Endothelial cell of umbilical vein (primary cell): Measurements from ENCODE around the gene DISP1. TPM values are rescaled to one million over a fixed set of nuclear protein-coding genes. Genes with fewer than 3 reads are reported as not detected.

ENCODE experiments used
- BruUV-seq: library from RNA; stranded (reverse); fragments of 400-500 nt; replicated peaks from 2 replicates; lab custom pipeline; 2021; lab: Mats Ljungman, UMichigan
- CTCF ChIA-PET: fragments of 300-600, 350-600 bp; sonication (Branson Sonifier 250); formaldehyde crosslinking; loops from one replicate; lab custom pipeline; 2021; ENCODE audit warnings: antibody characterized with exemption, inconsistent platforms; lab: Charles Lee
- POLR2A ChIA-PET: fragments of 300-600, 350-600 bp; sonication (Branson Sonifier 250); formaldehyde crosslinking; loops from one replicate; lab custom pipeline; 2021; ENCODE audit warnings: antibody characterized with exemption, inconsistent platforms; lab: Charles Lee
- DNase-seq: peaks from one replicate; pipeline ENCODE4 v3.0.0-alpha.2; 2011; ENCODE audit warnings: low read depth, low spot score
- FAIRE-seq: peaks from 2 replicates; lab custom pipeline; 2011; peaks lifted over from hg19 to GRCh38; lab: Jason Lieb, UNC
- H2AFZ ChIP-seq: 2 replicates; pipeline ENCODE4 v1.6.0; 2012; ENCODE audit warnings: low read depth, low read length, control low read depth, inconsistent platforms
- H3K27ac ChIP-seq: 2 replicates; pipeline ENCODE4 v1.5.1; 2011; ENCODE audit warnings: low read depth, mild to moderate bottlenecking, control low read depth, low read length, moderate library complexity; ENCODE audit not compliant: insufficient read depth
- H3K27me3 ChIP-seq, 2 experiments: 2 replicates each; pipeline versions ENCODE4 v1.6.0 to v1.6.1; 2011; ENCODE audit warnings: low read length in 2 of 2, mixed read lengths in 1 of 2; ENCODE audit not compliant: control insufficient read depth in 2 of 2, insufficient read depth in 2 of 2
- H3K36me3 ChIP-seq, 2 experiments: 2 replicates in 1 of 2; 3 replicates in 1 of 2; pipeline ENCODE4 v1.5.1; 2011; ENCODE audit warnings: low read length in 2 of 2, mild to moderate bottlenecking in 1 of 2, moderate library complexity in 1 of 2; ENCODE audit not compliant: control insufficient read depth in 2 of 2, insufficient read depth in 2 of 2; ENCODE audit errors: extremely low read depth in 1 of 2
- H3K4me1 ChIP-seq: 3 replicates; pipeline ENCODE4 v1.5.1; 2011; ENCODE audit warnings: mild to moderate bottlenecking, low read length; ENCODE audit not compliant: control insufficient read depth, insufficient read depth; ENCODE audit errors: extremely low read depth
- H3K4me2 ChIP-seq: 2 replicates; pipeline ENCODE4 v1.6.1; 2011; ENCODE audit warnings: low read length, control low read depth, mixed read lengths; ENCODE audit not compliant: insufficient read depth
- H3K4me3 ChIP-seq, 3 experiments: fragments of 200-600 bp in 1 of 3; sonication (generic), shearing (Covaris generic) in 1 of 3; replicated peaks in 1 of 3; 2 replicates each; pipeline ENCODE4 v1.5.1; 2011 to 2016; ENCODE audit warnings: control low read depth in 3 of 3, low read length in 3 of 3, mild to moderate bottlenecking in 2 of 3, inconsistent platforms in 1 of 3, low read depth in 1 of 3, moderate library complexity in 1 of 3; ENCODE audit not compliant: insufficient read depth in 1 of 3
- H3K79me2 ChIP-seq: 2 replicates; pipeline ENCODE4 v1.6.0; 2012; ENCODE audit warnings: low read length, inconsistent platforms; ENCODE audit not compliant: control insufficient read depth, insufficient read depth
- H3K9ac ChIP-seq: replicated peaks from 2 replicates; pipeline ENCODE3; 2011; ENCODE audit warnings: low read length, control low read depth; ENCODE audit not compliant: insufficient read depth; ENCODE audit errors: extremely low read depth
- H3K9me1 ChIP-seq: replicated peaks from 3 replicates; pipeline ENCODE4 v1.6.0; 2011; ENCODE audit warnings: mild to moderate bottlenecking, low read length; ENCODE audit not compliant: control insufficient read depth, insufficient read depth; ENCODE audit errors: extremely low read depth
- H3K9me3 ChIP-seq: replicated peaks from 2 replicates; pipeline ENCODE4 v1.5.1; 2012; ENCODE audit warnings: low read length, inconsistent platforms; ENCODE audit not compliant: control insufficient read depth, insufficient read depth
- H4K20me1 ChIP-seq: replicated peaks from 2 replicates; pipeline ENCODE3; 2011; ENCODE audit warnings: mild to moderate bottlenecking, low read length; ENCODE audit not compliant: control insufficient read depth, insufficient read depth; ENCODE audit errors: extremely low read depth
- EZH2 ChIP-seq: IDR thresholded peaks from 2 replicates; pipeline ENCODE4 v1.6.1; 2012; ENCODE audit warnings: borderline replicate concordance, low read depth, mild to moderate bottlenecking, moderate library complexity, low read length, inconsistent platforms; ENCODE audit not compliant: severe bottlenecking
- FOS ChIP-seq: IDR thresholded peaks from 2 replicates; pipeline ENCODE4 v1.6.1; 2011; ENCODE audit warnings: mild to moderate bottlenecking, low read length, moderate library complexity, borderline replicate concordance; ENCODE audit not compliant: insufficient read depth
- GATA2 ChIP-seq: IDR thresholded peaks from 2 replicates; pipeline ENCODE4 v1.7.0; 2011; ENCODE audit warnings: low read depth, mild to moderate bottlenecking, moderate library complexity, mixed read lengths, low read length; ENCODE audit not compliant: insufficient read length, insufficient read depth
- JUN ChIP-seq: IDR thresholded peaks from 2 replicates; pipeline ENCODE4 v1.6.1; 2011; ENCODE audit warnings: borderline replicate concordance, low read depth; ENCODE audit not compliant: insufficient read length, insufficient read depth
- MYC ChIP-seq: IDR thresholded peaks from one replicate; pipeline ENCODE4 v1.6.1; 2011; ENCODE audit warnings: mild to moderate bottlenecking, low read depth, low read length
- POLR2A ChIP-seq: IDR thresholded peaks from 2 replicates; pipeline ENCODE4 v1.6.1; 2012; ENCODE audit warnings: low read depth, mild to moderate bottlenecking, control low read depth, low read length
- POLR2AphosphoS5 ChIP-seq: IDR thresholded peaks from 2 replicates; pipeline ENCODE4 v1.6.1; 2012; ENCODE audit warnings: low read depth, mild to moderate bottlenecking, control low read depth, low read length, moderate library complexity; ENCODE audit not compliant: insufficient read depth
- dilution Hi-C: fragments of 300-500 bp; cut with MboI; formaldehyde crosslinking; loops from one replicate; pipeline ENCODE4 v1.15.0; 2019; ENCODE audit warnings: low sequenced_read_pairs; ENCODE audit not compliant: extremely low pct_ligation_motif_present
- intact Hi-C: fragments of 100-400 bp; cut with micrococcal nuclease; formaldehyde crosslinking; loops from one replicate; pipeline ENCODE4 v1.10.0; 2022
- polyA plus RNA-seq, 4 experiments: library from polyadenylated mRNA; depleted of rRNA in 3 of 4; stranded (reverse) in 3 of 4; unstranded in 1 of 4; fragments of >200 nt; gene quantifications; 2 replicates each; pipeline versions ENCODE4 v1.2.1 to v1.2.3, GENCODE V29; 2011 to 2012; ENCODE audit warnings: missing spikeins in 1 of 4
- total RNA-seq: library from RNA; stranded (reverse); gene quantifications from 2 replicates; pipeline ENCODE4 v1.2.3, GENCODE V29; 2021
- TF ChIP-seq, protein P1 (sequence below): IDR thresholded peaks from 2 replicates; pipeline ENCODE4 v1.6.1; 2011; ENCODE audit not compliant: insufficient read depth, insufficient read length
- TF ChIP-seq, protein P2 (sequence below), 2 donors: IDR thresholded peaks; 1 replicate in 1 of 2; 2 replicates in 1 of 2; pipeline ENCODE4 v1.5.1; 2011; ENCODE audit warnings: low read length in 2 of 2, mild to moderate bottlenecking in 2 of 2, moderate library complexity in 2 of 2, control low read depth in 1 of 2, inconsistent platforms in 1 of 2, low read depth in 1 of 2; ENCODE audit not compliant: insufficient read depth in 1 of 2; ENCODE audit errors: extremely low read depth in 1 of 2

DISP1 gene
- total and polyA plus RNA-seq, 2 donors (not counting 3 experiments of a cell fraction or from before 2014, with no cell fraction given): 3.9 TPM

DNA sequence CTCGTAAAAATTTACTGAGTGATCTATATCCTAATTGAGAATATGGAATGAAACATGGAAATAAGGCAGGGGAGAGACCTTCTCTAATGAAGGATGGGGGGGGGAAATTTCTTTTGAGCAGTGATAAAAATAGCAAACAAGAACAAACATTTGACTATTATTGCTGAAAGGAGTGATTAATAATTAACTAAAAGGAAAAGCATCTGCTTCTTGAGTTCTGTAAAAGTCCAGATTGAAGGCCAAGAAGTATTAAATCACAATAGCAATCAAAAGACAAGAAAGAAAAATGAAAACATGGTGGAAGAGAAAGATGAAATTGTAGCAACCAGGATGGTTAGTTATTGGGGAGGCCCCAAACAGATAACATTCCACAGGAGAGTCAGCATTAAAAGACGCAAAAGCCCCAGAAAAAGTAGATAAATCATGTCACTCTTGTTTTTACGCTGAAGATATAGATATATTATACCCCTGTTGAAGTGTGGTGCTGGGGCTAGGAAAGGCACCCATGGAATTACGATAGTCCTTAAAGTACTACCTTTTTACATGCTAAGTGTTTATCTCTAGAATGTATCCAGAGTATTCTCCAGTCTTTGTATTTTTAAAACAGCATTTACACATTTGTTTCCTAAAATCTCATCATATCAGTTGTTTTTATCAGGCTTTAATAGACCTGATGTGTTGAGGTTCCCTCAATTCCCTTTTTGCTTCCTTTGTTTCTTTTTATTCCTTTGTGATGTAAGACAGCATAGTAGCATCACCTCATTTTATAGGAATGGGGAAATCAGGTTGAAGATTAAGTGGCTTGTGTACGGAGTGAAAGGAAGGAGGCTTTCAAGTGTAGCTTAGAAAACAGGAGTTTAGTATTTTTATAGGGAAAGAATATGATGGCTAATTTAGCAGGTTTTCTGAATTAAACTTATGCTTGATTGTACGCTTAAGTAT is 28.9 kb downstream of the DISP1 start:
- dilution Hi-C loops: no loop called here
- no peak overlapping the region for H3K4me2 ChIP-seq
- H3K4me1 ChIP-seq: no peaks in the 10 kb centered on the region
- H3K4me3 ChIP-seq: no peak overlapping the region
- H3K9me3 ChIP-seq: no peaks in the 10 kb centered on the region
- H3K36me3 ChIP-seq: no peaks in the 10 kb centered on the region
- TF ChIP-seq EZH2 (no peak), MYC (no peak), POLR2A (no peak), POLR2AphosphoS5 (no peak), JUN (no peak), FOS (no peak), GATA2 (no peak)
- TF ChIP-seq, protein P1, sequence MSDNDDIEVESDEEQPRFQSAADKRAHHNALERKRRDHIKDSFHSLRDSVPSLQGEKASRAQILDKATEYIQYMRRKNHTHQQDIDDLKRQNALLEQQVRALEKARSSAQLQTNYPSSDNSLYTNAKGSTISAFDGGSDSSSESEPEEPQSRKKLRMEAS: no peak
- TF ChIP-seq, protein P2, sequence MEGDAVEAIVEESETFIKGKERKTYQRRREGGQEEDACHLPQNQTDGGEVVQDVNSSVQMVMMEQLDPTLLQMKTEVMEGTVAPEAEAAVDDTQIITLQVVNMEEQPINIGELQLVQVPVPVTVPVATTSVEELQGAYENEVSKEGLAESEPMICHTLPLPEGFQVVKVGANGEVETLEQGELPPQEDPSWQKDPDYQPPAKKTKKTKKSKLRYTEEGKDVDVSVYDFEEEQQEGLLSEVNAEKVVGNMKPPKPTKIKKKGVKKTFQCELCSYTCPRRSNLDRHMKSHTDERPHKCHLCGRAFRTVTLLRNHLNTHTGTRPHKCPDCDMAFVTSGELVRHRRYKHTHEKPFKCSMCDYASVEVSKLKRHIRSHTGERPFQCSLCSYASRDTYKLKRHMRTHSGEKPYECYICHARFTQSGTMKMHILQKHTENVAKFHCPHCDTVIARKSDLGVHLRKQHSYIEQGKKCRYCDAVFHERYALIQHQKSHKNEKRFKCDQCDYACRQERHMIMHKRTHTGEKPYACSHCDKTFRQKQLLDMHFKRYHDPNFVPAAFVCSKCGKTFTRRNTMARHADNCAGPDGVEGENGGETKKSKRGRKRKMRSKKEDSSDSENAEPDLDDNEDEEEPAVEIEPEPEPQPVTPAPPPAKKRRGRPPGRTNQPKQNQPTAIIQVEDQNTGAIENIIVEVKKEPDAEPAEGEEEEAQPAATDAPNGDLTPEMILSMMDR (IDR thresholded peaks at IDR 0.05; ENCODE audit: extremely low read depth in 1 of 2, insufficient read depth in 1 of 2, low read depth in 1 of 2, low read length in 2 of 2): no peak
- no peaks in the 10 kb centered on the region for H4K20me1 ChIP-seq
- ChIA-PET CTCF (interaction anchor here (1.7 kb wide), 1 partner anchor 10 kb away, joined by 4 read pairs; no protein-coding TSS in a partner anchor), POLR2A (no interaction called here)
- no peaks in the 10 kb centered on the region for H3K79me2 ChIP-seq
- intact Hi-C loops: no loop called here
- H3K9ac ChIP-seq: no peak overlapping the region
- no peak for FAIRE-seq
- no peak overlapping the region for H3K27ac ChIP-seq
- H3K27me3 ChIP-seq: no peaks in the 10 kb centered on the region
- H2AFZ ChIP-seq: no peak overlapping the region
- DNase-seq: no peak
- no TSS peak for BruUV-seq
- peaks cover 2% of the 10 kb centered on the region for H3K9me1 ChIP-seq
